Mesendoderm (in vitro differentiated cells): Measurements from ENCODE around the gene SDCCAG8.

ENCODE experiments used
- DNase-seq: peaks from one replicate; pipeline ENCODE4 v3.0.0; 2013
- H2AK5ac ChIP-seq: 2 replicates; pipeline ENCODE4 v1.6.1; 2013; ENCODE audit warnings: low read length, inconsistent platforms
- H2BK120ac ChIP-seq: 2 replicates; pipeline ENCODE4 v1.6.1; 2013; ENCODE audit warnings: low read depth, mild to moderate bottlenecking, low read length, moderate library complexity, mixed read lengths
- H2BK15ac ChIP-seq: replicated peaks from 2 replicates; pipeline ENCODE4 v1.6.1; 2013; ENCODE audit warnings: low read depth, mild to moderate bottlenecking, moderate library complexity
- H2BK5ac ChIP-seq: 2 replicates; pipeline ENCODE4 v1.6.1; 2013; ENCODE audit warnings: low read length, inconsistent platforms
- H3K18ac ChIP-seq: 2 replicates; pipeline ENCODE4 v1.6.1; 2013; ENCODE audit warnings: mild to moderate bottlenecking, low read length, mixed read lengths
- H3K23ac ChIP-seq: one replicate; pipeline ENCODE4 v1.6.1; 2013; ENCODE audit warnings: low read length
- H3K27ac ChIP-seq: 2 replicates; pipeline ENCODE4 v1.5.1; 2013; ENCODE audit warnings: low read depth, mild to moderate bottlenecking, inconsistent platforms, low read length, moderate library complexity
- H3K27me3 ChIP-seq: 2 replicates; pipeline ENCODE4 v1.6.1; 2013; ENCODE audit warnings: low read length, control low read depth, mild to moderate bottlenecking, inconsistent platforms; ENCODE audit not compliant: insufficient read depth, poor library complexity
- H3K36me3 ChIP-seq: 2 replicates; pipeline ENCODE4 v1.6.1; 2013; ENCODE audit warnings: low read length, inconsistent platforms; ENCODE audit not compliant: control insufficient read depth, insufficient read depth
- H3K4ac ChIP-seq: one replicate; pipeline ENCODE4 v1.6.1; 2013; ENCODE audit warnings: low read depth, mild to moderate bottlenecking, low read length, moderate library complexity
- H3K4me1 ChIP-seq: 2 replicates; pipeline ENCODE4 v1.6.1; 2013; ENCODE audit warnings: low read depth, low read length, inconsistent platforms; ENCODE audit not compliant: control insufficient read depth
- H3K4me2 ChIP-seq: 2 replicates; pipeline ENCODE4 v1.6.1; 2013; ENCODE audit warnings: low read length
- H3K4me3 ChIP-seq: 2 replicates; pipeline ENCODE4 v1.5.1; 2013; ENCODE audit warnings: mild to moderate bottlenecking, low read length
- H3K56ac ChIP-seq: one replicate; pipeline ENCODE4 v1.6.1; 2013; ENCODE audit warnings: low read length
- H3K79me1 ChIP-seq: 2 replicates; pipeline ENCODE4 v1.6.1; 2013; ENCODE audit warnings: low read length, inconsistent platforms
- H3K79me2 ChIP-seq: 2 replicates; pipeline ENCODE4 v1.6.1; 2013; ENCODE audit warnings: mild to moderate bottlenecking, low read length; ENCODE audit not compliant: control insufficient read depth, insufficient read depth
- H3K9ac ChIP-seq: 2 replicates; pipeline ENCODE4 v1.6.1; 2013; ENCODE audit warnings: low read length, inconsistent platforms
- H4K5ac ChIP-seq: one replicate; pipeline ENCODE4 v1.6.1; 2013; ENCODE audit warnings: low read length
- H4K8ac ChIP-seq: one replicate; pipeline ENCODE4 v1.6.1; 2013; ENCODE audit warnings: low read depth, mild to moderate bottlenecking, control low read depth, low read length, moderate library complexity
- WGBS: extraction: QIAGEN DNeasy Blood & Tissue Kit; methylation state at CpG from one replicate; pipeline ENCODE4 v1.1.7; 2013; ENCODE audit warnings: low lambda C conversion rate, missing lambda C conversion rate; ENCODE audit not compliant: insufficient coverage; ENCODE audit errors: extremely low coverage; 5-methylcytosine and 5-hydroxymethylcytosine counted together

SDCCAG8 gene

GRCh38 chr1:243543501-243543900 lies 287.7 kb downstream of the SDCCAG8 start:
- no peak overlapping the region for H2BK15ac ChIP-seq
- H2BK120ac ChIP-seq = no peak overlapping the region
- no peak overlapping the region for H3K18ac ChIP-seq
- H3K79me2 ChIP-seq = no peaks in the 10 kb centered on the region
- H3K79me1 ChIP-seq = no peaks in the 10 kb centered on the region
- H4K8ac ChIP-seq = no peak overlapping the region
- no CpG with 5 or more reads among the region's 2 CpGs for whole genome bisulfite sequencing
- no peak overlapping the region for H3K27ac ChIP-seq
- no peak overlapping the region for H3K9ac ChIP-seq
- no peak overlapping the region for H3K23ac ChIP-seq
- H4K5ac ChIP-seq = no peak overlapping the region
- H3K4me1 ChIP-seq = no peaks in the 10 kb centered on the region
- H3K4me3 ChIP-seq = no peak overlapping the region
- H2AK5ac ChIP-seq = no peak overlapping the region
- H3K27me3 ChIP-seq = no peaks in the 10 kb centered on the region
- no peak overlapping the region for H3K4me2 ChIP-seq
- no peak overlapping the region for H3K4ac ChIP-seq
- no peak for DNase-seq
- H3K56ac ChIP-seq = no peak overlapping the region
- no peaks in the 10 kb centered on the region for H3K36me3 ChIP-seq
- H2BK5ac ChIP-seq = no peak overlapping the region

- WGBS = no CpG with 5 or more reads among the region's 1 CpG
- no peak overlapping the region for H2BK5ac ChIP-seq
- no peaks in the 10 kb centered on the region for H3K79me1 ChIP-seq
Observed at GRCh38 chr1:243546457-243546856, 290.6 kb downstream of the SDCCAG8 start.

GRCh38 chr1:243547891-243548290 lies 292.1 kb downstream of the SDCCAG8 start:
- Histone ChIP-seq H3K4me3 (no peak overlapping the region), H3K79me2 (no peaks in the 10 kb centered on the region), H3K23ac (no peak overlapping the region), H4K8ac (no peak overlapping the region), H3K56ac (no peak overlapping the region), H3K4me1 (no peaks in the 10 kb centered on the region), H2BK120ac (no peak overlapping the region), H2BK15ac (no peak overlapping the region), H4K5ac (no peak overlapping the region), H3K4ac (no peak overlapping the region), H2AK5ac (no peak overlapping the region), H3K79me1 (no peaks in the 10 kb centered on the region), H2BK5ac (no peak overlapping the region), H3K9ac (no peak overlapping the region), H3K36me3 (no peaks in the 10 kb centered on the region), H3K27me3 (no peaks in the 10 kb centered on the region), H3K18ac (no peak overlapping the region), H3K4me2 (no peak overlapping the region), H3K27ac (no peak overlapping the region)
- WGBS = no CpG with 5 or more reads among the region's 3 CpGs
- DNase-seq = no peak

More at GRCh38 chr1:243546457-243546856, 290.6 kb downstream of the SDCCAG8 start:
- H3K79me2 ChIP-seq = no peaks in the 10 kb centered on the region
- no peak for DNase-seq
- no peaks in the 10 kb centered on the region for H3K27me3 ChIP-seq
- H4K8ac ChIP-seq = no peak overlapping the region
- H2BK15ac ChIP-seq = no peak overlapping the region
- H3K27ac ChIP-seq = no peak overlapping the region
- no peak overlapping the region for H4K5ac ChIP-seq
- no peak overlapping the region for H3K4me2 ChIP-seq
- H3K9ac ChIP-seq = no peak overlapping the region
- H2AK5ac ChIP-seq = no peak overlapping the region
- H3K18ac ChIP-seq = no peak overlapping the region
- no peak overlapping the region for H3K4ac ChIP-seq
- H3K36me3 ChIP-seq = no peaks in the 10 kb centered on the region
- no peaks in the 10 kb centered on the region for H3K4me1 ChIP-seq
- no peak overlapping the region for H2BK120ac ChIP-seq
- H3K56ac ChIP-seq = no peak overlapping the region
- no peak overlapping the region for H3K23ac ChIP-seq
- no peak overlapping the region for H3K4me3 ChIP-seq

- Histone ChIP-seq H3K4me1 (no peaks in the 10 kb centered on the region), H3K79me2 (no peaks in the 10 kb centered on the region), H3K23ac (no peak overlapping the region), H2BK5ac (no peak overlapping the region), H2BK15ac (no peak overlapping the region), H3K4me2 (no peak overlapping the region), H3K79me1 (no peaks in the 10 kb centered on the region), H4K5ac (no peak overlapping the region), H3K36me3 (no peaks in the 10 kb centered on the region), H3K18ac (no peak overlapping the region), H4K8ac (no peak overlapping the region), H3K27me3 (no peaks in the 10 kb centered on the region), H3K4ac (no peak overlapping the region), H3K56ac (no peak overlapping the region), H2BK120ac (no peak overlapping the region), H2AK5ac (no peak overlapping the region), H3K4me3 (no peak overlapping the region), H3K9ac (no peak overlapping the region), H3K27ac (no peak overlapping the region)
- WGBS = no CpG with 5 or more reads among the region's 1 CpG
- DNase-seq = no peak
Observed at GRCh38 chr1:243548516-243548915, 292.7 kb downstream of the SDCCAG8 start.

GRCh38 chr1:243549108-243549507 lies 293.3 kb downstream of the SDCCAG8 start:
- no peak overlapping the region for H3K4me2 ChIP-seq
- no peak overlapping the region for H4K5ac ChIP-seq
- no peaks in the 10 kb centered on the region for H3K79me2 ChIP-seq
- no peak overlapping the region for H3K56ac ChIP-seq
- no peak overlapping the region for H2BK120ac ChIP-seq
- DNase-seq = no peak
- no peak overlapping the region for H3K4me3 ChIP-seq
- no peak overlapping the region for H3K18ac ChIP-seq
- H3K23ac ChIP-seq = no peak overlapping the region
- H3K79me1 ChIP-seq = no peaks in the 10 kb centered on the region
- no peaks in the 10 kb centered on the region for H3K27me3 ChIP-seq
- H3K9ac ChIP-seq = no peak overlapping the region
- no peaks in the 10 kb centered on the region for H3K4me1 ChIP-seq
- no peak overlapping the region for H3K27ac ChIP-seq
- no peak overlapping the region for H2BK15ac ChIP-seq
- H2AK5ac ChIP-seq = no peak overlapping the region
- no peaks in the 10 kb centered on the region for H3K36me3 ChIP-seq
- no peak overlapping the region for H4K8ac ChIP-seq
- no peak overlapping the region for H3K4ac ChIP-seq
- H2BK5ac ChIP-seq = no peak overlapping the region
